Gastroesophageal sphincter (tissue), 3 donors: ENCODE data around the gene ALKBH3.

Source experiments
- CTCF ChIP-seq, 4 experiments: fragments of 200-600 bp in 2 of 4; fragments of 450-650 bp in 2 of 4; sonication (generic) in 1 of 4; IDR thresholded peaks; one replicate each; pipeline ENCODE4 v1.5.1; 2017 to 2019; ENCODE audit warnings: antibody characterized with exemption in 4 of 4, mild to moderate bottlenecking in 2 of 4, moderate library complexity in 2 of 4
- POLR2AphosphoS5 ChIP-seq: sonication (generic); formaldehyde crosslinking; IDR thresholded peaks from one replicate; pipeline ENCODE4 v1.6.1; 2017; ENCODE audit warnings: antibody characterized with exemption

GRCh38 chr11:43894546-43894945 is 13.9 kb downstream of the ALKBH3 start:
- no peak for TF ChIP-seq POLR2AphosphoS5
- TF ChIP-seq CTCF (IDR thresholded peaks at IDR 0.05), result no peak
